Epithelial cell of proximal tubule (primary cell): ENCODE data around the gene TLDC2. TPM values are rescaled to one million over a fixed set of nuclear protein-coding genes. Genes with fewer than 3 reads are reported as not detected.
A peak's percentile ranks its signal among the peaks of the same experiment; 100 is the strongest.

Experiments
- DNase-seq: peaks from one replicate; pipeline ENCODE4 v3.0.0-alpha.2; 2011; ENCODE audit warnings: low read depth
- H3K4me3 ChIP-seq: 2 replicates; pipeline ENCODE4 v1.5.1; 2011; ENCODE audit warnings: low read depth, mild to moderate bottlenecking, low read length
- CTCF ChIP-seq: conservative IDR thresholded peaks from 2 replicates; pipeline ENCODE4 v1.5.1; 2012; ENCODE audit warnings: low read depth, mild to moderate bottlenecking, low read length
- total RNA-seq: library from RNA; depleted of rRNA; stranded (reverse); fragments of >200 nt; gene quantifications from 2 replicates; pipeline ENCODE4 v1.2.3, GENCODE V29; 2015

Gene TLDC2
- total RNA-seq, 1 donor from 2014 or later: 0.17 TPM

GRCh38 chr20:36862857-36863668 is 12.9 kb upstream of the TLDC2 start:
- no peak for TF ChIP-seq CTCF
- no peak for DNase-seq
- H3K4me3 ChIP-seq: peak overlapping the region; percentile 70

GRCh38 chr20:36865076-36865860 is 10.7 kb upstream of the TLDC2 start:
- no peak for DNase-seq
- TF ChIP-seq CTCF: no peak
- no peak overlapping the region for H3K4me3 ChIP-seq

- H3K4me3 ChIP-seq: no peak overlapping the region
- no peak for TF ChIP-seq CTCF
- no peak for DNase-seq
Observed at GRCh38 chr20:36865861-36866149, 10.1 kb upstream of the TLDC2 start.

- TF ChIP-seq CTCF: no peak
- no peak overlapping the region for H3K4me3 ChIP-seq
- DNase-seq: no peak
Observed at GRCh38 chr20:36866164-36866563, 9.8 kb upstream of the TLDC2 start.

GRCh38 chr20:36866681-36867495 is 9.1 kb upstream of the TLDC2 start:
- no peak for TF ChIP-seq CTCF
- H3K4me3 ChIP-seq: no peak overlapping the region
- DNase-seq: no peak

GRCh38 chr20:36871640-36872570 is 4.0 kb upstream of the TLDC2 start:
- no peak for DNase-seq
- no peak for TF ChIP-seq CTCF

More at GRCh38 chr20:36871640-36872570, 4.0 kb upstream of the TLDC2 start:
- no peak overlapping the region for H3K4me3 ChIP-seq
